ENCODE results near the gene UGGT2.
"Not testable (repeated sequence)": the region's sequence is repeated elsewhere in the genome, so short reads cannot be mapped to it uniquely, and the experiment has no call there.

The UGGT2 gene

DNA sequence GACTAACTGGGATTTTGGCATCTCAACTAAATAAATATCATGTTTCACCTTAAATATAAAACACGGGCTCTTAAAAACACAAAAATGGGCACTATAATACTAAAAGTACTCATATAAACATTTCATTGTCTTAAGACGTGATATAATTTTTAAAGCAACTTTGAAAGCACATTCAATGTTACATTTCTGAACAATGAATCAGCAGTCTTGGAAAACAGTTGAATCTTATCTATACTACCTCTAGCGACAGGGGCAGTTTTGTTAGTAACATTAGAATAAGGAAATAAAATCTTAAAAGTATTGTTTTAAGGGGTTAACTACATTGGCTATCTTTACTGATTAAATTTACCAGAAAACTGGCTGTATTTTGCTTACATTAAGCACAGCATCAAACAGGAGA lies 156.9 kb downstream of the UGGT2 start:
- no peak for DNase-seq

DNA sequence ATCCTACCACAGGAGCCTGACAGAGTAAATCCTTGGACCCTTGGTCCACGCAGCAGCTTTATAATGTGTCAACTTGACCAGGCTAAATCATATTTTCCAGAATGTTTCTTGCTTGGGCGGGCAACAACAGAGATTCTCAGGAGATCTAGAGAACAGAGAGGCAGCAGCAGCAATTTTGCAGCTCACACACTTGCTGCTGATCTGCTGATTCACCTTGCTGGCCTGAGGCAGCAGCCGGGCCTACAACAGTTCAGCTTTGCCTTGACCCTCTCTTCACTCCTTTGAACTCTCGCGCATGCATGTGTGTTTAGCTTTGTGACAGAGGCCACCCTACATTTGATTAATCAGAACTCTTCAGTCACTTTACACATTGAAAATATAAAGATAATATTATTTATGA lies 159.3 kb downstream of the UGGT2 start:
- DNase-seq, result no peak

DNA sequence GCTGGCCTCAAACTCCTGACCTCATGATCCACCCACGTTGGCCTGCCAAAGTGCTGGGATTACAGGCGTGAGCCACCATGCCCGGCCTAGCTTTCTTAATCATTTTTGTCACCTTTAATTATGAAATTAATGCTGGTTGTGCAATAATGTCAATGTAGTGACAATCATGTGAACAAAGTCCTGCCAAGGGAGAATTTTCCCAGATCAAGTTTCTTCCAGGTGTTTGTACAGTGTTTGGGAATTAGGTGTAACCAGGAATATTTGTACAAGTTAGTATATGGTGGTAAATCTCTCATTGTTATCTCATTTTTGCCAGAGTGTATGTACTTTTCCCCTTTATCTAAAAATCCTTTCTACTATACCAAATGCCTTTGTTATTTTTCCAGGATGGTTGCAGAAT lies 171.1 kb downstream of the UGGT2 start:
- no peak for DNase-seq

DNA sequence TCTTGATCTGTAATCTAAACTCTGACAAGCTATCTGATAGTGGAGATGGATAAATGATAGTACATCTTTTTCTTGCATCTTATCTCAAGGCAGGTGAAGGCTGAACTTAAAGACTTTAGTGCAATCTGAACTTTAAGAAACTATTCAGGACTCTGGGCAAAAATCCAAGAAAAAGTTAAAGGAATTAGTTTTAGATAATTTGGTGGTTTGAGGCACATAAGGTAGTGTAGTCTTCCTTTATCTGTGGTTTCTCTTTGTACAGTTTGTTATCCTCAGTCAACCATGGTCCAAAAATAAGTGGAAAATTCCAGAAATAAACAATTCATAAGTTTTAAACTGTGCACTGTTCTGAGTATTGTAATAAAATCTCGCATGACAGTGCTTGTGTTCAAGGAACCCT lies 172.9 kb downstream of the UGGT2 start:
- no peak for DNase-seq

DNA sequence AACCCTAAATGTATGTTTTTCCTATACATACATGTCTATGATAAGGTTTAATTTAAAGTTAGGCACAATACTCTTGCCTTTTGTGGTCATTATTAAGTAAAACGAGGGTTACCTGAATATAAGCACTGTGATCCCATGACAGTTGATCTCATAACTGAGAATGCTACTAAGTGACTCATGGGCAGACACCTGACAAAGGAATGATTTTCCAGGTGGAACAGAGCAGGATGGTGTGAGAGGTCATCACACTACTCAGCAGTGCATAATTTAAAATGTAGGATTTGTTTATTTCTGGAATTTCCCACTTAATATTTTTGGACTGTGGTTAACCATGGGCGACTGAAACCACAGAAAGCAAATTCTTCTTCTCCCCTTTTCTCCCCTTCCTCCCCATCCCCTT lies 178.9 kb downstream of the UGGT2 start:
- DNase-seq, result no peak

DNA sequence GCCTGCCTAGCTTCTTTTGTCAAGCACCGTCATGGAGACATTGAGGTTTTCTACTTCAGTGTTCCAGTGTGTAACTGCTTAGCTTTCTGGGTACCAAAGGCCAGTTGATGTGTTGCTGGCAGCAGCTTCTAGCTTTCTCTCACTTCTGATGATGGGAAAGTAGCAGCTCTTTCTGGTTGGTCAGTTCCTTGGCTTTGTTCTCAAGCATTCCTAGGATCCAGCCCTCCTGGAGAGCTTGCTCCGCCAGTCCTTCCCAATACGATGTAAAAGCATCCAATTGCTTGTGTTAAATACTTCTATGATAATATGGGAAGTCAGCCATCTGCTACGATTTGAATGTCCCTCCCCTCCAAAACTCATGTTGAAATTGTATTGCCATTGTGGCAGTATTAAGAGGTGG lies 182.8 kb downstream of the UGGT2 start:
- no peak for DNase-seq

DNA sequence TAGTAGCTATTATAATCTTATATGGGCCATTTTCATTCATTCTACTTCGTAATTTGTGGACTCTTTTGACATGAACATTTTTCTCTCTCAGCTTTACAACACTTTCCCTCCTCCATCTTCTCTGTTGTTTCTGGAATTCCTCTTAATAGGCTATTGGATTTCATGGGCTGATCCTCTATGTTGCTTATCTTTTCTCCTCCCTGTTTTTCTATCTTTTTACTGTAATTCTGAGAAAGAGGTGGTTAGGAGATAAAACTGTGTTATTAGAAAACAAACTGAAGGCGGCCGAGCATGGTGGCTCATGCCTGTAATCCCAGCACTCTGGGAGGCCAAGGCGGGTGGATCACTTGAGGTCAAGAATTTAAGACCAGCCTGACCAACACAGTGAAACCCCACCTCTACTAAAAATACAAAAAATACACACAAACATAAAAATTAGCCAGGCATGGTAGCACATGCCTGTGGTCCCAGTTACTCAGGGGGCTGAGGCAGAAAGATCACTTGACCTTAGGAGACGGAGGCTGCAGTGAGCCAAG lies 188.1 kb downstream of the UGGT2 start:
- no peak for DNase-seq

DNA sequence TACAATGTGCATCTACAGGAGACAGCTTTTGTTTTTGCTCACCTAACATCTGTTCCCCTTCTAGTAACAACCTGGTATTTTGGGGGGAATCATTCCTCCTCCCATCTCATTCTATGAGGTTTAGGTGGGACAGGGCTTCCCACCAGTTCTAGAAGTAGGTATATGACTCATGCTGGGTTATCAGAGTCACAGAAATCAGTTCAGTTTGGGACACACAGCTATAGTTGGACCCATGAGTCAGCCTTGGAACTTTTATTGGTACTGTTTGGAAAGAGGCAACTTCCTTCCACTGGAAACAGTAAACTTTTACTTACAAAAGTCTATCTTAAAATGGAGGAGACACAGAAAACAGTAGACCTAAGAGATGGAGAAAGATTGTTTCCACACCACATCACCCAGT lies 190.8 kb downstream of the UGGT2 start:
- no peak for DNase-seq

DNA sequence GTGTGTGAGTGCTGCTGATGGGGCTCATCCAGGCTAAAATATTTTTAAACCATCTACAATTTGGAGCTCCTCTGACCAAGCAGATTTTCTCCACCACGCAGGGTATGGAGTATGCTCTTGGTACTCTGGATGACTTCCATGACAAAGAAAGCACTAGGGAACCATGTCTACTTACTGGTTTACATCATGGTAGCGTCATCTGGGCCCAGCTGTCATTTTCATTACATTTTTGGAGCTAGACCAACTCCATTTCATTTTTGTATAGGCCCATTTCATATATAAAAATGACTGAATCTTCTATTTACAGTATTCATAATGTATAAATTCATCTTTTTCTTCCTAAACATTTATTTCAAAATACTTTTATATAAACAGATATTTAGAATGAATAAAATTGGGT lies 191.9 kb downstream of the UGGT2 start:
- DNase-seq, result no peak

DNA sequence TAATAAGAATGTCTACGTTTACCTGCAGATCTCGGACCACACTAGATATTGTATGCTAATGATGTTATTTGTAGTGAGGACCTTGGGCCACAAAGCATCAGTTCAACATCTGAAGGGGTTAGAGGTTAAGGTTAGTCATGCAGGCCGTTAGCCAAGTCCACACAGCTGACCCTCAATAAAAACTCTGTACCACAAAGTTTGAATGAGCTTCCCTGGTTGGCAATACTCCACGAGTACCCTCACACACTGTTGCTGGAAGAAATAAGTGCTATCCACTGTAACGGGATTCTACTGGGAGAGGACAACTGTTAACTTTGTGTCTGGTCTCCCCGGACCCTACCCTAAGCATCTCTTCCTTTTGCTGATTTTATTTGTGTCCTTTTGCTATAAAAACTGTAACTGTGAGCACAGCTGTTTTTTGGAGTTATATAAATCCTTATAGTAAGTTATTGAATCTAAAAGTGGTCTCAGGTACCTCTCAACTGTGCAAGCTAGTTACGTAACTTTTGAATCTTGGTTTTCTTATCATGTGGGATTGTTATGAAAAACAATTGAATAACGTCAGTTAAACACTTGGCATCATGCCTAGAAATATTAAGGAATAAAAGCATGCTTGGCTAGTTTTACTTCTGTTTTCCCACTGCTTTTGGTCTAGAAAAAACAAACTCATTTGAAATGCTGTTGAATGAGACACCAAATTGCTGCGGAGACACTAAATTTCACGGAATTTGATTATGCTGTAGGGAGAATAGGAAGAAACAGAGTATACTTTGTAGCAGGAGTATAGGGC lies 194.7 kb downstream of the UGGT2 start:
- no peak for DNase-seq

DNA sequence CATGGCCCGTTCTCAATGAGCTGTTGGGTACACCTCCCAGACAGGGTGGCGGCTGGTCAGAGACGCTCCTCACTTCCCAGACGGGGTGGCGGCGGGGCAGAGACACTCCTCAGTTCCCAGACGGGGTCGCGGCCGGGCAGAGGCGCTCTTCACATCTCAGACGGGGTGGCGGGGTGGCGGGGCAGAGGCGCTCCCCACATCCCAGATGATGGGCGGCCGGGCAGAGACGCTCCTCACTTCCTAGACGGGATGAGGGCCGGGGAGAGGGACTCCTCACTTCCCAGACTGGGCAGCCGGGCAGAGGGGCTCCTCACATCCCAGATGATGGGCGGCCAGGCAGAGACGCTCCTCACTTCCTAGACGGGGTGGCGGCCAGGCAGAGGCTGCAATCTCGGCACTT lies 207.5 kb downstream of the UGGT2 start:
- not testable (repeated sequence) for DNase-seq

DNA sequence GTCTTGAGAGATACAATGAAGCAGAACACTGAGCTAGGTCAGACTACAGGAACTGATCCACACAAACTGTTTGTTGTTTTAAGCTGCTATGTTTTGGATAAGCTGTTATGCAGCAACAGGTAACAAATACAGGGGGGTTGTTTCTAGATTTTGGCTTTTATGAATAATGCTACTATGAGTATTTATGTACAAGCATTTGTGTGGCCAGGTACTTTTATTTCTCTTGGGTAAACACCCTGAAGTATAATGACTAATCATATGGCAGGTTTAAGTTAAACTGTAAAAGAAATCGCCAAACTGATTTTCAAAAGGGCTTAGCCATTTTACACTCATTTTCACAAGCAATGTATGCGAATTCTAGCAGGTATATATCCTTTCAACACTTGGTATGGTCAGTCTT lies 210.3 kb downstream of the UGGT2 start:
- DNase-seq, result no peak

DNA sequence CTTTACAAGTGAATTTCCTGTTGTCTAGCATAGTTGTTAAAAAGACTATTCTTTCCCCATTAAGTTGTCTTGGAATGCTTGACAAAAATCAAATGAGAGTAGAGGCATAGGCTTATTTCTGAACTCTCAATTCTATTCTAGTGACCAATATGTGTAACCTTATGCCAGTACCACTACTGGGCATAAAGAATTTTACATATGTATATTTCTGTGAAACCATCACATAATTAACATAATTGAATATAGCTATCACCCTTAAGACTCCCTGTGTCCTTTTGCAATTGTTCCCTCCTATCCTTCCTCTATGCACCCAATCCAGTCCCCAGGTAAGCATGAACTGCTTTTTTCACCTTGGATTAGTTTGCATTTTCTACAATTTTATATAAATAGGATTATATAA lies 211.3 kb downstream of the UGGT2 start:
- DNase-seq, result no peak

DNA sequence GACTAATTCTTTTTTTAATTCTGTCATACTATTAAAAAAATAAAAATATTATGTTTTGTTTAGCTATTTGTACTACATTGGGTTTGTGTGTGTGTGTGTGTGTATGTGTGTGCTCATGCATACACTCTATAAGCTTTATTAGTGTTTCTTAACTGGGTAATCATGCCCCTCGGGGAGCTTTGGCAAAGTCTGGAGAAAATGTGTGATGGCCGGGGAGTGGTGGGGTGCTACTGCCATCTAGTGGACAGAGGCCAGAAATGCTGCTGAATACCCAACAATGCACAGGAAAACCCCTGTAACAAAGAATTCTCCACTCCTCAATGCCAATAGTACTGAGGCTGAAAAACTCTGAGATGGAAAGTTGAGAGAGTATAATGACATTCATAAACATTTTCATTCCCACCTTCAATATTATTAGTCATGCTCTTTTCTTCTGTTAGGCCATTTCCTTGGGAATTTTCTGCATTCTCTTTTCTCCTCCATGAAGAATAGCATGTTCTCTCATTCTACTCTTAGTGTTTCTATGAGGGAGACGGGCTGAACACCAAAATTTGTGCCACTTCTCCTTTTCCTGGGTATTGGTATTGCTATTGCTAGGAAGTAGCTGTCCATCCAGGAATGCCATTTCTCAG lies 219.0 kb downstream of the UGGT2 start:
- peak; percentile 71 for DNase-seq

DNA sequence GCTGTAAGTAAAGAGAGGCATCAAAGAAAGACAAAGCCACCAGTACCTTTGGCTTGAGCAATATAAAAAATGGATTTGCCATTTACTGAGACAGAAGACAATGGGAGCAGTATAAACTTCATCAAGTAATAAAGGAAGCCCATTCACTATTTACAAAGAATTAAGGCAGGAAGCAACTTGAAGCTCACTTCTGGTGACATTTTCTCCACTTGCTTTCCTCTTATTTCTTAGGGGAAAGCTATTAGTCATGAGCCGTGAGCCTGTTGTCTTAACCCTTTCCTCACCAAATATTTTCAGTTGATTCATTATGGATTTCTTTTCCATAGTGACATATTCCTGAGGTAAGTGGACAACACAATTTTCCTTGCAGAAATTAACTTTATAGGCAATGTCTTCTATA lies 219.5 kb downstream of the UGGT2 start:
- DNase-seq, result no peak

DNA sequence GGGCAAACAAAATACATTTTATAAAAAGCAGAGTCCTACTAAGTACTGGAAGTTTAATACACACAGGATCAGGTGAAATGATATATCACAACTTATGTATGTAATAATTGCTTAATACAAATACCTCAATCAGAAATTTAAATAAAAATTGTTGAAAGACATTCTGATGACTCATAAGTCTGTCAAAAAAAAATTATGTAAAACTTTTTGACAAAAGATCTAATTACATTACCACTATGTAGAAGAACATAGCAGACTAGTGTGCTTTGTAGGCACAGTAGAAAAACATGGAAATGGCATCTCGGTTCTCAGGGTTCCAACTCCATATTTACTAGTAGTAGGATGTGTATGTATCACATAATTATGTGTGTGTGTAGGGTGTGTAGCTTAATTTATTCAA lies 220.1 kb downstream of the UGGT2 start:
- no peak for DNase-seq

DNA sequence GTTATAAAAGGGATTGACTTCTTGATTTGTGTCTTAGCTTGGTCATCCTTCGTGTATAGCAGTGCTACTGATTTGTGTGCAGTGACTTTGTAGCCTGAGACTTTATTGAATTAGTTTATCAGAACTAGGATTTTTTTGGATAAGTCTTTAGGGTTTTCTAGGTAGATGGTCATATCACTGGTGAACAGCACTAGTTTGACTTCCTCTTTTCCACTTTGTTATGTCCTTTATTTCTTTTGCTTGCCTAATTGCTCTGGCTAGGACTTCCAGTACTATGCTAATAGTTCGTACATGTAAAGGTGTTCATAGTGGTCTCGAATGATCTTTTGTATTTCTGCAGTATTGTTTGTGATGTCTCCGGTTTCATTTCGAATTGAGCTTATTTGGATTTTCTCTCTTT lies 230.9 kb downstream of the UGGT2 start:
- DNase-seq, result no peak

DNA sequence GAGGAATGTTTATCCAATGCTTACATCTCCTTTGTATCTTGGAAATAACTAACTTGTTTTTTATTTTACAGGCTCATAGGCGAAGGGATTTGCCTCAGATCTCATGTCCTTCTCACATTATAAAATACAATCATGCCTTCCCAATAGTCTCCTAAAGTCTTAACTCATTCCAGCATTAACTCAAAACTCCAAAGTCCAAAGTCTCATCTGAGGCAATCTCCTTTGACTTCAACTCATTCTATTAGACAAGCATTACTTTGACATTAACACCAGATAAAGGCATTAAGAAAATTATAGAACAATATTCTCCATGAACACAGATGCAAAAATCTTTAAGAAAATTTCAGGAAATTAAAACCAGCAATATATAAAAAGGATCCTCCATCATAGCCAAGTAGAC lies 238.7 kb downstream of the UGGT2 start:
- no peak for DNase-seq

DNA sequence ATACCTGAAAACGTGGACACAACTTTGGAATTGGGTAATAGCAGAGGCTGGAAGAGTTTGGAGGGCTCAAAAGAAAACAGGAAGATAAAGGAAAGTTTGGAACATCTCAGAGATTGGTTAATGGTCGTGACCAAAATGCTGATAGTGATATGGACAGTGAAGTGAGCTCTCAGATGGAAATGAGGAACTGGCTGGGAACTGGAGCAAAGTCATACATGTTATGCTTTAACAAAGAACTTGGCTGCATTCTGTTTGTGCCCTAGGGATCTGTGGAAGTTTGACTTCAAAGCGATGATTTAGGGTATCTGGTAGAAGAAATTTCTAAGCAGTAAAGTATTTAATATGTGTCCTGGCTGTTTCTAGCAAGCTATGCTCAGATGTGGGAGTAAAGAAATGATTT lies 240.1 kb downstream of the UGGT2 start:
- DNase-seq, result no peak

DNA sequence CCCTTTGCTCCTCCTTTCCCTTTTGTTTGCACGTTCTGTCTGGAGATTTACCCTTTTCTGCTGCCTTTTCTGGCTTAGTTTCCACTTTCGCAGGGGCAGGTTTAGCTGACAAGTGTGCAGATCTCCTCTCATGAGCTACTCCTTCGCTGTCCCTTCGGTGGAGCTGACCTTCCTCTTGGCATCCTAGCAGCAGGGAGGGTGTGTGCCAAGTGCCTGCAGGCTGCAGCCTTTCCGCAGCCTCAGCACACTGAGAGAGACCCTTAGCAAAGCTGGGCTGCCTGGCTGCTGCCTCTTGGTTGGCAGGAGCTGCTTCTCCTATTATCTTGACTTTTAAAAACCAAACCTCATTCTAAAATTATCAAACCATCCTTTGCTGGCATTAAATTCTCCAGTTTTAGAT lies 243.8 kb downstream of the UGGT2 start:
- no peak for DNase-seq

DNA sequence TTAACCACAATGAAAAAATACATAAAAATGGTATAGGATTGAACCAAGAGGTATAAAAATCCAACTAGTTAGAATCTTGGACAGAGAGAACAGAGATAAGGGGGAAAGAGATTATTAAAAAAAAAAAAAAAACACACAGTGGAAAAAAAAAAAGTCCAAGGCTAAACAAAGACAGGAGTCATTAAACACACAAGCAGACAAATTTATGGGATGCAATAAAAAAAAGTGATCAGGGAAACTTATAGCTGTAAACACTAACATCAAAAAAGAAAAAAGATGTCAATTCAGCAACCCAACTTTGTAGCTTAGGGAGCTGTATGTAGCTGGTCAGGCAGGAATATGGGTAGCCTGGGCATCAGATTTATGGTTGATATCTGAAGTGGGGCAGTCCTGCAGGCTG lies 247.3 kb downstream of the UGGT2 start:
- DNase-seq, result no peak

DNA sequence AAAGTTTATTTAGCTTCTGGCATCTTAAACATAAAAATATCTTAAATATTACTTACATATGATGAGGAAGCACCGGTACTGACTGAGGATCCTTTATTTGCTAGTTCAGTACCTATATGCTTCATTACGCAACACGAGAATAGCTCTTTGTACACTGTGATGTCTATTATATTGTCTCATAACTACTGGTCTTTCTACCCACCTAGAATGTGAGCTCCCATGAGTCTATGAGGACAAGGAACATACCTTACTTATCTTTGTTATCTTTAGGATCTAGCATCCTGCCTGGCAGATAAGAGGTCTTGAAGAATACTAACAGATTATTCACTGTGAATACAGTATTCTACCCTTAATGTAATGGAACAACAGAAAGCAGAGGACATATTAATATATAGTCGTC lies 251.4 kb downstream of the UGGT2 start:
- DNase-seq, result no peak

DNA sequence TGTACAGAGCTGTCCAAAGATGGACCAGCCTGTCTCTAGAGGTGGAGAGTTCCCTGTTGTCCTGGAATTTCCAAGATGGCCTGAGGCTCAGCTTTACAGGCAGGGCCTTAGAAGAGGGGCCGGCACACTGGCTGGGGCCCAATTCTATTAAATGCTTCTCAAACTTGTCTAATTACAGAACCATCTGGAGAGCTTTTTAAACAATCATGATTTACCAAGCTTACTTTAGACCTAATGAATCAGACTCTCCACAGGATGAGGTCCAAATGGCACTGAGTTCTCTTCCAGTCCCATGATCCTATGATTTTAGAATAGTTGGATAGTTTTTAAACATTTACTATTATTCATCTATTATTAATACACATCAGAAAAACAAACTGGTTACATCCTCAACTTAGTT lies 252.8 kb downstream of the UGGT2 start:
- no peak for DNase-seq

DNA sequence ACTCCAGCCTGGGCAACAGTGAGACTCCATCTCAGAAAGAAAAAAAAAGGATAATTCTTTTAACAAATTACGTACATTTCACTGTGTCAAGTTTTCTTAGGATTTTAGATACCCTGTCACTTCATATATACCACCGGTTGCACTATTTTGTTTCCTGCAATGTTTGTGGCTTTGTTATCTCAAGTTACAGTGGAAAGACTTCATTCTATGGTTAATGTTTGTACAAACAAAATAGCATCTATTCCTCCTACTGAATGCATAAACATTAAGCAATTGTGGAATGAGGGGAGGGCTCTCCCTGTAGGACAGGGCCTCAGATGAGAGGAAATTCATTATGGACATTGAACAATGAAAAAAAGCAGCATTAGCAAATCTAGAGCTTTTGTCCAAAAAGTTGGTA lies 256.2 kb downstream of the UGGT2 start:
- no peak for DNase-seq

DNA sequence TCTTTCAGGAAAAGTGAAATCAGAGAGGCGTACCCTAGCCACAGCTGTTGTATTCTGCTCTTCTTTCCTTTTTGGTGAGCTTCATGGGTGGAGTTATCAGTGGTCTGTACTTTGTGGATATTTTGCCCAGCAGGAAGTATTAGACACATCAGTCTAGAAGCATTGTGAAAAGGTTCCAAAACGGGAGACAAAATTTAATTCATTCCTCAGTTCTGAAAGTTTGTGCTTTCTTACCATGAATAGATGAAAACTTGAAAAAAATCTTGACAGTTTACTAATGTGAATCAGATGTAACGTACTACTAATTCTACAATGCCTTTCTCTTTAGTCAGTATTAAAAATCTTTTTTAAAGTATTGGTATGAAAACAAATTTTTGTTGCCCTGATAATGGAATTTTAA lies 259.4 kb downstream of the UGGT2 start:
- no peak for DNase-seq
